Fibroblast of mammary gland (primary cell): ENCODE data around the gene GNAT2.

Source experiments
- DNase-seq: peaks from one replicate; pipeline ENCODE4 v3.0.0-alpha.2; 2010; ENCODE audit warnings: low read depth
- H3K4me3 ChIP-seq: 2 replicates; pipeline ENCODE4 v1.5.1; 2011; ENCODE audit warnings: low read depth, mild to moderate bottlenecking, low read length, moderate library complexity; ENCODE audit not compliant: control insufficient read depth
- TF ChIP-seq, protein P1 (sequence below): conservative IDR thresholded peaks from 2 replicates; pipeline ENCODE4 v1.5.1; 2011; ENCODE audit warnings: low read depth, low read length, inconsistent platforms; ENCODE audit not compliant: control insufficient read depth, insufficient read depth

GNAT2 gene

GRCh38 chr1:109598156-109598555 lies 21.3 kb downstream of the GNAT2 start:
- H3K4me3 ChIP-seq: no peak overlapping the region
- no peak for DNase-seq
- TF ChIP-seq, protein P1, sequence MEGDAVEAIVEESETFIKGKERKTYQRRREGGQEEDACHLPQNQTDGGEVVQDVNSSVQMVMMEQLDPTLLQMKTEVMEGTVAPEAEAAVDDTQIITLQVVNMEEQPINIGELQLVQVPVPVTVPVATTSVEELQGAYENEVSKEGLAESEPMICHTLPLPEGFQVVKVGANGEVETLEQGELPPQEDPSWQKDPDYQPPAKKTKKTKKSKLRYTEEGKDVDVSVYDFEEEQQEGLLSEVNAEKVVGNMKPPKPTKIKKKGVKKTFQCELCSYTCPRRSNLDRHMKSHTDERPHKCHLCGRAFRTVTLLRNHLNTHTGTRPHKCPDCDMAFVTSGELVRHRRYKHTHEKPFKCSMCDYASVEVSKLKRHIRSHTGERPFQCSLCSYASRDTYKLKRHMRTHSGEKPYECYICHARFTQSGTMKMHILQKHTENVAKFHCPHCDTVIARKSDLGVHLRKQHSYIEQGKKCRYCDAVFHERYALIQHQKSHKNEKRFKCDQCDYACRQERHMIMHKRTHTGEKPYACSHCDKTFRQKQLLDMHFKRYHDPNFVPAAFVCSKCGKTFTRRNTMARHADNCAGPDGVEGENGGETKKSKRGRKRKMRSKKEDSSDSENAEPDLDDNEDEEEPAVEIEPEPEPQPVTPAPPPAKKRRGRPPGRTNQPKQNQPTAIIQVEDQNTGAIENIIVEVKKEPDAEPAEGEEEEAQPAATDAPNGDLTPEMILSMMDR: no peak

DNA sequence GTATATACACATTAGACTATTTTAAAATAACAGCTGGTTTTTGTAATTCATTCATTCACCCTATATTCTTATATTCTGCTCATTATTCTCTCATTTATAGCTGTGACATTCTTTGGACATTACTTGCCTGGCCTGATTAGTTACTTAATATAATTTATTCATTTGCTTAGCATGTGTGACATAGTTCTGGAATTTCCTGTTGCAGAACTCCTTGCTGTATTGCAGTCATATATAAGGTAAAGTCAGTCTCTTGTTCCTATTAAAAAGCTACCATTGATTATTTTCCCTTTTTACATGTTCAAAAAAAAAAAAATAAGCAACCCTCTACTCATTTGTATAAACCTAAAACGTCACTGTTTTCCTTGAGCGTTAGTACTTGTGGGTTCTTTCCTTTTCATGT lies 23.9 kb downstream of the GNAT2 start:
- DNase-seq: no peak
- no peak overlapping the region for H3K4me3 ChIP-seq
- TF ChIP-seq, protein P1: no peak

DNA sequence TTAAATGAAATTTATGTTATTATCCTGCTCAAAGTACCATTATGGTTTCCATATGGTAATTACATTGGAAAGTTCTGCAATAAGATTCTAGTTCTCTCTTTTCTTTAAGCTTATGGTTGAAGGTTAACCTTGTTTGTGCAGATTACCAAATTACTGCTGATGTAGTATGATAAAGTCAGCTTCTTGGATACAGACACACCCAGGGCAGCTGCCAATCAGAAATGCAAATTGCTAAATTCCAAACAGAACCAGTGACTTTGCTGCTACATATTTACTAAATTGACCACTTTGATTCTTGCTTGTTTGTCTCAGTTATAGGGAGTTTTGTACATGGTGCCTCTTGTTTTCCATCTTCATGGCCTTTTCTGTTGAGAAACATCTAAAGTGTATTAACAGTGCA lies 26.5 kb downstream of the GNAT2 start:
- no peak overlapping the region for H3K4me3 ChIP-seq
- DNase-seq: no peak
- TF ChIP-seq, protein P1: no peak

- TF ChIP-seq, protein P1: no peak
- no peak overlapping the region for H3K4me3 ChIP-seq
- no peak for DNase-seq
Measured at GRCh38 chr1:109589679-109590078, 29.7 kb downstream of the GNAT2 start.

DNA sequence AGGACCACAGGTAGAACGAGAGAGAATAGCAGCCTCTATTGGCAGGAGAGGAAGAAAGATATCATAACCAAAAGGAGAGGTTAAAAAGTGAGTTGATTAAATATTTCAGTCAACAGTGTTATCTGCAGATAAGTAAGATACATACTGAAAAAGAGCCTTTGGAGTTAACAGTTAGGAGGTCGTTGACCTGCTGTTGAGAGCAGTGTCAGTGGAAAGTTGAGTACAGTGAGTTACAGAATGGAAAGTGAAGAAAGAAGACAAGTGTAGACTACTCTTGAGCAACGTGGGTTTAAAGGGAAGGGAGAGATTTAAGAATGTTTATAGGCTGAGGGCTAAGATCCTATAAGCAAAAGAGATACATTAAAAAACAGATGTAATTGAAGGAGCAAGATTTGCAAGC lies 30.2 kb downstream of the GNAT2 start:
- no peak overlapping the region for H3K4me3 ChIP-seq
- TF ChIP-seq, protein P1: no peak
- DNase-seq: no peak

DNA sequence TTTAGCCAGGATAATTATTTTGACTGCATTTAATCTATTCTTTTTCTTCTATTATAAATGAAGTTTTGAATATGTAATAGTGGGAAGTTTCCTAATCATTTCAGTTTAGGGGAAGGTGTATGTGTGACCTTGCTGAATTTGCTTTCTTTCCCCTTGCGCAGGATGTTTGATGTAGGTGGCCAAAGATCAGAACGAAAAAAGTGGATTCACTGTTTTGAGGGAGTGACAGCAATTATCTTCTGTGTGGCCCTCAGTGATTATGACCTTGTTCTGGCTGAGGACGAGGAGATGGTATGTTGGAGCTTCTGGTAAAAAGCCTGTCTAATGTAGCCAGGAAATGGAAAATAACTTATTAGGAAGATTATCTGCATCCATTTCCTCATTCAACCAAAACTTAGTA lies 33.4 kb downstream of the GNAT2 start:
- TF ChIP-seq, protein P1: no peak
- H3K4me3 ChIP-seq: no peak overlapping the region
- DNase-seq: no peak

DNA sequence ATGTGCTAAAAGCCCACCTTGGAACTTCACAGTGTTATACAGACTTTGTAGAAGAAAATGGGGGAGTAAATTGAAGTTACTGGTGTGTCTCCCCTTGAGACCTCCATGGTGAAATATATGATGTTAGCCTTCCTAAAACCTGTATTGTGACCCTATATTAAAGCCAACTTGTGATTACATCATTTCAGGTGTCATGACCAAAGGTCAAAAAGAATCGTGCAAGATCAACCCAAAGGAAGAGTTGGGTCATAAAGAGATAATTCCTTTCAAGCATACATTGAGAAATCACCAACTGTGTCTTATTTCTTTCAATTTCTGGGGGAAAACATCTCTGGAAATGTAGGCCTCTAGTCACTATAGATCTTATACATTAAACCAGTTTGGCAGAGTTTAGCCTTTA lies 34.6 kb downstream of the GNAT2 start:
- no peak for DNase-seq
- no peak overlapping the region for H3K4me3 ChIP-seq
- TF ChIP-seq, protein P1: no peak
